Measurements from ENCODE around the gene ITPA. TPM values are rescaled to one million over a fixed set of nuclear protein-coding genes. Genes with fewer than 3 reads are reported as not detected.

ITPA gene
- total and polyA plus RNA-seq, 2 of the 13 experiments (the other 11 are each of a cell fraction or from before 2014, with no cell fraction given) = 60.1 to 103 TPM

GRCh38 chr20:3224681-3225421 is 15.6 kb downstream of the ITPA start (continued):
- TF ChIP-seq TCF12 (IDR thresholded peaks at IDR 0.05) (no peak), TCF12 (CRISPR knock-in tag; IDR thresholded peaks at IDR 0.05) (peak; percentile 83; the same call in 1 of the 2 replicates), ZNF333 (CRISPR knock-in tag; IDR thresholded peaks at IDR 0.05; ENCODE audit: borderline replicate concordance) (no peak), DMAP1 (CRISPR knock-in tag; IDR thresholded peaks at IDR 0.05) (0 out of 2 replicates have a peak, but pooled peaks have one; percentile 29), ZNF446 (CRISPR knock-in tag; IDR thresholded peaks at IDR 0.05) (no peak), GFI1 (CRISPR knock-in tag; IDR thresholded peaks at IDR 0.05; ENCODE audit: borderline replicate concordance) (peak; percentile 91), JUND (CRISPR knock-in tag; IDR thresholded peaks at IDR 0.05) (peak; percentile 64; the same call in 1 of the 2 replicates), ATF7-NPFF (CRISPR knock-in tag; IDR thresholded peaks at IDR 0.05; ENCODE audit: low read depth) (no peak), ZNF441 (CRISPR knock-in tag; IDR thresholded peaks at IDR 0.05; ENCODE audit: borderline replicate concordance) (peak; percentile 78), GATAD1 (CRISPR knock-in tag; IDR thresholded peaks at IDR 0.05) (peak; percentile 61; the same call in 1 of the 2 replicates), FOSL2 (CRISPR knock-in tag; IDR thresholded peaks at IDR 0.05) (peak; percentile 81), SNAI1 (CRISPR knock-in tag; IDR thresholded peaks at IDR 0.05; ENCODE audit: borderline replicate concordance) (no peak; the same call in 1 of the 2 replicates), EZH2 (conservative IDR thresholded peaks at IDR 0.05; ENCODE audit: low read depth, low read length) (no peak), LRRFIP1 (CRISPR knock-in tag; conservative IDR thresholded peaks at IDR 0.05) (no peak), RARG (CRISPR knock-in tag; IDR thresholded peaks at IDR 0.05; ENCODE audit: low read depth) (no peak), ZNF331 (CRISPR knock-in tag; IDR thresholded peaks at IDR 0.05) (peak; percentile 75), GABPA (IDR thresholded peaks at IDR 0.05; ENCODE audit: low read depth, low read length) (no peak), GABPA (CRISPR knock-in tag; IDR thresholded peaks at IDR 0.05; ENCODE audit: low read depth) (peak; percentile 47; the same call in 1 of the 2 replicates), HDAC1 (CRISPR knock-in tag; IDR thresholded peaks at IDR 0.05) (peak; percentile 88; the same call in 1 of the 2 replicates), ZMYM2 (CRISPR knock-in tag; IDR thresholded peaks at IDR 0.05) (peak; percentile 98), ZNF24 (IDR thresholded peaks at IDR 0.05) (no peak), ZNF383 (CRISPR knock-in tag; IDR thresholded peaks at IDR 0.05; ENCODE audit: borderline replicate concordance) (no peak), KAT8 (CRISPR knock-in tag; IDR thresholded peaks at IDR 0.05) (peak; percentile 87), ZNF326 (CRISPR knock-in tag; IDR thresholded peaks at IDR 0.05; ENCODE audit: borderline replicate concordance) (peak; percentile 72; the same call in 1 of the 2 replicates)
- TF ChIP-seq, protein P1, sequence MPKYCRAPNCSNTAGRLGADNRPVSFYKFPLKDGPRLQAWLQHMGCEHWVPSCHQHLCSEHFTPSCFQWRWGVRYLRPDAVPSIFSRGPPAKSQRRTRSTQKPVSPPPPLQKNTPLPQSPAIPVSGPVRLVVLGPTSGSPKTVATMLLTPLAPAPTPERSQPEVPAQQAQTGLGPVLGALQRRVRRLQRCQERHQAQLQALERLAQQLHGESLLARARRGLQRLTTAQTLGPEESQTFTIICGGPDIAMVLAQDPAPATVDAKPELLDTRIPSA (CRISPR knock-in tag; IDR thresholded peaks at IDR 0.05; ENCODE audit: borderline replicate concordance) = no peak; the same call in 1 of the 2 replicates
- TF ChIP-seq, protein P2, sequence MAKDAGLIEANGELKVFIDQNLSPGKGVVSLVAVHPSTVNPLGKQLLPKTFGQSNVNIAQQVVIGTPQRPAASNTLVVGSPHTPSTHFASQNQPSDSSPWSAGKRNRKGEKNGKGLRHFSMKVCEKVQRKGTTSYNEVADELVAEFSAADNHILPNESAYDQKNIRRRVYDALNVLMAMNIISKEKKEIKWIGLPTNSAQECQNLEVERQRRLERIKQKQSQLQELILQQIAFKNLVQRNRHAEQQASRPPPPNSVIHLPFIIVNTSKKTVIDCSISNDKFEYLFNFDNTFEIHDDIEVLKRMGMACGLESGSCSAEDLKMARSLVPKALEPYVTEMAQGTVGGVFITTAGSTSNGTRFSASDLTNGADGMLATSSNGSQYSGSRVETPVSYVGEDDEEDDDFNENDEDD (CRISPR knock-in tag; IDR thresholded peaks at IDR 0.05; ENCODE audit: borderline replicate concordance) = peak; percentile 61

All from HepG2 (cell line).